ENCODE results near the gene NFE2L2. TPM values are rescaled to one million over a fixed set of nuclear protein-coding genes. Genes with fewer than 3 reads are reported as not detected.

NFE2L2 gene
- total RNA-seq, 4 donors from 2014 or later = 147 to 315 (median 189) TPM

GRCh38 chr2:177306550-177306949, 42.0 kb upstream of the NFE2L2 start:
- intact Hi-C loops (cut with DNase I) = no loop called here
- DNase-seq = no peak
- no peaks in the 10 kb centered on the region for H3K27me3 ChIP-seq
- no peak for TF ChIP-seq POLR2A (IDR thresholded peaks at IDR 0.05)
- TF ChIP-seq, protein P1, sequence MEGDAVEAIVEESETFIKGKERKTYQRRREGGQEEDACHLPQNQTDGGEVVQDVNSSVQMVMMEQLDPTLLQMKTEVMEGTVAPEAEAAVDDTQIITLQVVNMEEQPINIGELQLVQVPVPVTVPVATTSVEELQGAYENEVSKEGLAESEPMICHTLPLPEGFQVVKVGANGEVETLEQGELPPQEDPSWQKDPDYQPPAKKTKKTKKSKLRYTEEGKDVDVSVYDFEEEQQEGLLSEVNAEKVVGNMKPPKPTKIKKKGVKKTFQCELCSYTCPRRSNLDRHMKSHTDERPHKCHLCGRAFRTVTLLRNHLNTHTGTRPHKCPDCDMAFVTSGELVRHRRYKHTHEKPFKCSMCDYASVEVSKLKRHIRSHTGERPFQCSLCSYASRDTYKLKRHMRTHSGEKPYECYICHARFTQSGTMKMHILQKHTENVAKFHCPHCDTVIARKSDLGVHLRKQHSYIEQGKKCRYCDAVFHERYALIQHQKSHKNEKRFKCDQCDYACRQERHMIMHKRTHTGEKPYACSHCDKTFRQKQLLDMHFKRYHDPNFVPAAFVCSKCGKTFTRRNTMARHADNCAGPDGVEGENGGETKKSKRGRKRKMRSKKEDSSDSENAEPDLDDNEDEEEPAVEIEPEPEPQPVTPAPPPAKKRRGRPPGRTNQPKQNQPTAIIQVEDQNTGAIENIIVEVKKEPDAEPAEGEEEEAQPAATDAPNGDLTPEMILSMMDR (IDR thresholded peaks at IDR 0.05) = no peak
- peak overlapping the region in 3 of 4 donors; percentile 56 to 75 (median 72) for H3K27ac ChIP-seq
- peaks cover 0 to 80% (median 22%) of the 10 kb centered on the region in 3 donors for H3K4me1 ChIP-seq
- H3K4me3 ChIP-seq = no peak overlapping the region
- no peaks in the 10 kb centered on the region for H3K9me3 ChIP-seq
- WGBS, 2 donors = 31 to 52% methylated on average over 3 of the region's 3 CpGs
- H3K36me3 ChIP-seq = peaks cover 0 to 19% (median 0%) of the 10 kb centered on the region in 3 donors

GRCh38 chr2:177303939-177304338, 39.4 kb upstream of the NFE2L2 start:
- intact Hi-C loops (cut with DNase I) = no loop called here
- no peak overlapping the region for H3K4me3 ChIP-seq
- TF ChIP-seq, protein P1 (IDR thresholded peaks at IDR 0.05) = peak in 2 of 6 experiments; percentile 17 to 27
- no peak for TF ChIP-seq POLR2A (IDR thresholded peaks at IDR 0.05)

GRCh38 chr2:177302552-177302951, 38.0 kb upstream of the NFE2L2 start:
- no peak overlapping the region for H3K4me3 ChIP-seq
- intact Hi-C loops (cut with DNase I) = no loop called here
- peaks cover 0 to 54% (median 20%) of the 10 kb centered on the region in 3 donors for H3K4me1 ChIP-seq
- H3K9me3 ChIP-seq = no peaks in the 10 kb centered on the region
- peaks cover 0 to 21% (median 0%) of the 10 kb centered on the region in 3 donors for H3K36me3 ChIP-seq
- TF ChIP-seq POLR2A (IDR thresholded peaks at IDR 0.05) = no peak
- TF ChIP-seq, protein P1 (IDR thresholded peaks at IDR 0.05) = no peak
- DNase-seq = no peak
- H3K27me3 ChIP-seq = no peaks in the 10 kb centered on the region
- peak overlapping the region in 2 of 4 donors; percentile 36 to 53 for H3K27ac ChIP-seq
- 45 to 70% methylated on average over 1 to 2 of the region's 2 CpGs for WGBS, 2 donors

More at GRCh38 chr2:177303939-177304338, 39.4 kb upstream of the NFE2L2 start:
- Histone ChIP-seq H3K27ac (peak overlapping the region in 1 of 4 donors; percentile 53), H3K36me3 (peaks cover 0 to 21% (median 0%) of the 10 kb centered on the region in 3 donors), H3K27me3 (no peaks in the 10 kb centered on the region), H3K4me1 (peaks cover 0 to 55% (median 15%) of the 10 kb centered on the region in 3 donors), H3K9me3 (no peaks in the 10 kb centered on the region)
- no peak for DNase-seq

- WGBS, 2 donors = 36 to 43% methylated on average over 3 to 6 of the region's 6 CpGs
Measured at GRCh38 chr2:177298191-177298590, 33.7 kb upstream of the NFE2L2 start.

GRCh38 chr2:177296040-177296439, 31.5 kb upstream of the NFE2L2 start:
- Histone ChIP-seq H3K27me3 (no peaks in the 10 kb centered on the region), H3K4me3 (no peak overlapping the region), H3K9me3 (no peaks in the 10 kb centered on the region), H3K4me1 (peaks cover 6 to 36% (median 8%) of the 10 kb centered on the region in 3 donors), H3K27ac (peak overlapping the region in 3 of 4 donors; percentile 53 to 69 (median 68)), H3K36me3 (no peaks in the 10 kb centered on the region)
- DNase-seq = no peak
- TF ChIP-seq, protein P1 (IDR thresholded peaks at IDR 0.05) = peak in 5 of 6 experiments; percentile 11 to 41 (median 34)
- TF ChIP-seq POLR2A (IDR thresholded peaks at IDR 0.05) = no peak
- 15 to 23% methylated on average over 3 of the region's 3 CpGs for WGBS, 2 donors
- intact Hi-C loops (cut with DNase I) = no loop called here

More at GRCh38 chr2:177298191-177298590, 33.7 kb upstream of the NFE2L2 start:
- no peaks in the 10 kb centered on the region for H3K27me3 ChIP-seq
- peaks cover 0 to 9% (median 0%) of the 10 kb centered on the region in 3 donors for H3K36me3 ChIP-seq
- DNase-seq = no peak
- no peaks in the 10 kb centered on the region for H3K9me3 ChIP-seq
- H3K27ac ChIP-seq = peak overlapping the region in 3 of 4 donors; percentile 4 to 69 (median 44)
- peaks cover 6 to 48% (median 8%) of the 10 kb centered on the region in 3 donors for H3K4me1 ChIP-seq
- no peak for TF ChIP-seq POLR2A (IDR thresholded peaks at IDR 0.05)
- TF ChIP-seq, protein P1 (IDR thresholded peaks at IDR 0.05) = no peak
- H3K4me3 ChIP-seq = no peak overlapping the region
- intact Hi-C loops (cut with DNase I) = no loop called here
